Transverse colon (tissue), 4 donors: ENCODE results near the gene XRCC4. TPM values are rescaled to one million over a fixed set of nuclear protein-coding genes. Genes with fewer than 3 reads are reported as not detected.

Experiments used
- DNase-seq: peaks from one replicate; pipeline ENCODE4 v3.0.0-alpha.2; 2019
- H3K27ac ChIP-seq, 4 donors: fragments of 200-600 bp; sonication (generic); 2 replicates each; pipeline ENCODE4 v1.5.1; 2016 to 2018; ENCODE audit warnings: inconsistent platforms in 4 of 4
- H3K27me3 ChIP-seq: fragments of 200-600 bp; sonication (generic); 2 replicates; pipeline ENCODE4 v1.5.1; 2017; ENCODE audit warnings: inconsistent platforms
- H3K36me3 ChIP-seq, 4 donors: fragments of 200-600 bp; sonication (generic); 2 replicates each; pipeline ENCODE4 v1.5.1; 2017 to 2019; ENCODE audit warnings: inconsistent platforms in 4 of 4
- H3K4me1 ChIP-seq, 4 donors: fragments of 200-600 bp; sonication (generic); 2 replicates each; pipeline ENCODE4 v1.5.1; 2017 to 2020; ENCODE audit warnings: inconsistent platforms in 4 of 4
- H3K4me3 ChIP-seq, 4 donors: fragments of 200-600 bp; sonication (generic); 1 replicate in 1 of 4; 2 replicates in 3 of 4; pipeline versions ENCODE4 v1.5.1 to v1.6.1; 2017 to 2019; ENCODE audit warnings: inconsistent platforms in 4 of 4
- H3K9me3 ChIP-seq, 2 donors: fragments of 200-600 bp; sonication (generic); 2 replicates each; pipeline ENCODE4 v1.5.1; 2017 to 2019; ENCODE audit warnings: inconsistent platforms in 2 of 2
- CTCF ChIP-seq, 5 experiments: fragments of 200-600 bp in 3 of 5; fragments of 450-650 bp in 2 of 5; sonication (generic) in 3 of 5; IDR thresholded peaks; 1 replicate in 2 of 5; 2 replicates in 3 of 5; pipeline ENCODE4 v1.5.1; 2016 to 2017; ENCODE audit warnings: antibody characterized with exemption in 5 of 5, inconsistent platforms in 3 of 5, mild to moderate bottlenecking in 2 of 5, moderate library complexity in 1 of 5
- EP300 ChIP-seq: sonication (generic); formaldehyde crosslinking; IDR thresholded peaks from one replicate; pipeline ENCODE4 v1.6.1; 2017; ENCODE audit warnings: antibody characterized with exemption, low read depth
- POLR2A ChIP-seq: fragments of 450-650 bp; IDR thresholded peaks from one replicate; pipeline ENCODE4 v1.6.1; 2016; ENCODE audit warnings: antibody characterized with exemption, mild to moderate bottlenecking, moderate library complexity
- POLR2AphosphoS5 ChIP-seq, 3 donors: sonication (generic); formaldehyde crosslinking; IDR thresholded peaks; one replicate each; pipeline ENCODE4 v1.6.1; 2016; ENCODE audit warnings: antibody characterized with exemption in 3 of 3
- WGBS, 2 donors: methylation state at CpG; one replicate each; pipeline ENCODE4 v1.1.5; 2018; ENCODE audit warnings: low coverage in 1 of 2; 5-methylcytosine and 5-hydroxymethylcytosine counted together
- in situ Hi-C, 4 donors: fragments of 200-750 bp; cut with MboI; loops; one replicate each; pipeline versions ENCODE4 v1.15.0 to v1.15.1; 2017; ENCODE audit warnings: low sequenced_read_pairs in 3 of 4, low pct_ligation_motif_present in 1 of 4, low pct_unique_long_range_greater_than_20kb in 1 of 4
- intact Hi-C: fragments of 100-400 bp; cut with DNase I; formaldehyde crosslinking; loops from one replicate; pipeline ENCODE4 v1.15.1; 2023; ENCODE audit warnings: low total_unique reads
- total RNA-seq, 4 donors: library from RNA; depleted of rRNA; stranded (reverse); fragments of >200 nt; gene quantifications; one replicate each; pipeline ENCODE4 v1.1.0, GENCODE V29; 2016

Gene XRCC4
- total RNA-seq, 4 donors from 2014 or later = 0.60 to 8.1 (median 7.3) TPM; not detected in 1

GRCh38 chr5:83245037-83245436 lies 167.7 kb downstream of the XRCC4 start:
- no peak for DNase-seq
- Histone ChIP-seq H3K9me3 (no peaks in the 10 kb centered on the region), H3K4me3 (no peak overlapping the region), H3K36me3 (no peaks in the 10 kb centered on the region), H3K27me3 (no peaks in the 10 kb centered on the region), H3K27ac (no peak overlapping the region), H3K4me1 (no peaks in the 10 kb centered on the region)
- 91 to 95% methylated on average over 3 of the region's 3 CpGs for WGBS, 2 donors
- TF ChIP-seq POLR2A (no peak), POLR2AphosphoS5 (IDR thresholded peaks at IDR 0.05) (no peak), EP300 (no peak), CTCF (IDR thresholded peaks at IDR 0.05) (no peak)
- intact Hi-C loops = no loop called here
- in situ Hi-C loops = no loop called here

- H3K36me3 ChIP-seq = no peaks in the 10 kb centered on the region
- no peak for TF ChIP-seq CTCF (IDR thresholded peaks at IDR 0.05)
- no peak for TF ChIP-seq POLR2AphosphoS5 (IDR thresholded peaks at IDR 0.05)
- TF ChIP-seq POLR2A = no peak
- TF ChIP-seq EP300 = no peak
- in situ Hi-C loops = no loop called here
- H3K27ac ChIP-seq = no peak overlapping the region
- intact Hi-C loops = no loop called here
- H3K27me3 ChIP-seq = no peaks in the 10 kb centered on the region
- no peak overlapping the region for H3K4me3 ChIP-seq
- no peaks in the 10 kb centered on the region for H3K4me1 ChIP-seq
- H3K9me3 ChIP-seq = no peaks in the 10 kb centered on the region
- DNase-seq = no peak
- 86 to 100% methylated on average over 1 of the region's 1 CpG for WGBS, 2 donors
Measured at GRCh38 chr5:83246071-83246470, 168.7 kb downstream of the XRCC4 start.

- no peak overlapping the region for H3K27ac ChIP-seq
- intact Hi-C loops = no loop called here
- H3K36me3 ChIP-seq = no peaks in the 10 kb centered on the region
- in situ Hi-C loops = no loop called here
- no peak for TF ChIP-seq POLR2A
- no peak for TF ChIP-seq CTCF (IDR thresholded peaks at IDR 0.05)
- TF ChIP-seq EP300 = no peak
- WGBS, 2 donors = 79 to 89% methylated on average over 4 of the region's 4 CpGs
- H3K9me3 ChIP-seq = no peaks in the 10 kb centered on the region
- H3K4me3 ChIP-seq = no peak overlapping the region
- no peaks in the 10 kb centered on the region for H3K27me3 ChIP-seq
- H3K4me1 ChIP-seq = no peaks in the 10 kb centered on the region
- DNase-seq = no peak
Measured at GRCh38 chr5:83249156-83249555, 171.8 kb downstream of the XRCC4 start.

GRCh38 chr5:83251849-83252248 lies 174.5 kb downstream of the XRCC4 start:
- no peaks in the 10 kb centered on the region for H3K4me1 ChIP-seq
- H3K36me3 ChIP-seq = no peaks in the 10 kb centered on the region
- in situ Hi-C loops (no loop called here), intact Hi-C loops (no loop called here)
- H3K9me3 ChIP-seq = no peaks in the 10 kb centered on the region
- DNase-seq = no peak
- H3K27me3 ChIP-seq = no peaks in the 10 kb centered on the region
- WGBS, 2 donors = 18 to 90% methylated on average over 1 of the region's 1 CpG
- no peak overlapping the region for H3K27ac ChIP-seq
- TF ChIP-seq EP300 = no peak
- no peak for TF ChIP-seq CTCF (IDR thresholded peaks at IDR 0.05)
- no peak for TF ChIP-seq POLR2A
- no peak for TF ChIP-seq POLR2AphosphoS5 (IDR thresholded peaks at IDR 0.05)
- H3K4me3 ChIP-seq = no peak overlapping the region
